DMS53 treated with DMSO at 0.1 percent for 48 hours (cell line): ENCODE data around the gene ASB10.

Source experiments
- DNase-seq: peaks from one replicate; lab custom pipeline; 2025; ENCODE audit not compliant: unreplicated experiment; lab: John Stamatoyannopoulos, UW

ASB10 gene, protein sequence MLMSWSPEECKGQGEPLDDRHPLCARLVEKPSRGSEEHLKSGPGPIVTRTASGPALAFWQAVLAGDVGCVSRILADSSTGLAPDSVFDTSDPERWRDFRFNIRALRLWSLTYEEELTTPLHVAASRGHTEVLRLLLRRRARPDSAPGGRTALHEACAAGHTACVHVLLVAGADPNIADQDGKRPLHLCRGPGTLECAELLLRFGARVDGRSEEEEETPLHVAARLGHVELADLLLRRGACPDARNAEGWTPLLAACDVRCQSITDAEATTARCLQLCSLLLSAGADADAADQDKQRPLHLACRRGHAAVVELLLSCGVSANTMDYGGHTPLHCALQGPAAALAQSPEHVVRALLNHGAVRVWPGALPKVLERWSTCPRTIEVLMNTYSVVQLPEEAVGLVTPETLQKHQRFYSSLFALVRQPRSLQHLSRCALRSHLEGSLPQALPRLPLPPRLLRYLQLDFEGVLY

DNA sequence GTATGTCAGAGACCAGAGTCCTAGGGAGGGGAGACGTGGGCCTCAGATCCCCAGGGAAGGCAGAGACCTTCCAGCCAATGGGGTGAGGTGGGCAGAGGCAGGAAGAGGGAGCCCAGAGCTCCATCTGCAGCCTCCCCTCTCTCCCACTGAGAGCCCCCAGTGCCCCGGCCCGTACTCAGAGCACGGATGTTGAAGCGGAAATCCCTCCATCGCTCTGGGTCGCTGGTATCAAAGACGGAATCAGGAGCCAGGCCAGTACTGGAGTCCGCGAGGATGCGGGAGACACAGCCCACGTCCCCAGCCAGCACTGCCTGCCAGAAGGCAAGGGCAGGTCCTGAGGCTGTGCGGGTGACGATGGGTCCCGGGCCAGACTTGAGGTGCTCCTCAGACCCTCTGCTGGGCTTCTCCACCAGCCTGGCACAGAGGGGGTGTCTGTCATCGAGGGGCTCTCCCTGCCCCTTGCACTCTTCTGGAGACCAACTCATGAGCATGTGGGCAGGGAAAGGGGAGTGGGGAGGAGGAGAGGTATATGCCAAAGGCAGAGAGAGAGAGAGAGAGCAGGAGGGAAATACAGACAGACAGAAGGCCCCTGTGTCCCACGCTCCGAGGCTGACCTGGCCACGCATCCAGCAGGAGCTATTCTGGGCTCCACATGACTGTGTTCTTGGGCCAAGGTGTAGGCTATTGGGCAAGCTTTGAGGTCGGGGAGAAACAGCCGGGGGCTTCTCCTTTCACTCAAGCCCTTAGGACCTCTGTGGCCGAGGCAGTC lies at the start of gene ASB10:
Gene ASB10 (minus strand): TSS at position 611 of the 769 bp plus-strand sequence. CDS start 120 bp downstream, at position 491.
- DNase-seq, result no peak

DNA sequence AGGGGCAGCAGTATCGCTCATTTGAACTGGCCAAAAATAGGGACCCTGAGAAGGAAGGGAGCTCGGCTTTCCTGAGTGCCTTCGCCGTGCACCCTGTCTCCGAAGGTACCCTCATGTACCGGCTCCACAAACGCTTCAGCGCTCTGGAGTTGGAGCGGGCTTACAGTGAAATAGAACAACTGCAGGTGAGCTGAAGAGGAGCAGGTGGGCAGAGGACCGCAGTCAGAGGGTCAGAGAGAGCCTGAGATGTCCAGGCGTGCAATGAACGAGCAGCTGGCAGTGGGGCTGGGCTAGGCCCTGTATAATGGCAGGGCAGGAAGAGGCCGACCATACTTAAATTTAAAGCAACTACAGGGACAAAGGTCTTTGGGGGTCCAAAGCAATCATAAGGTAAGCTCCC lies 49.4 kb upstream of the ASB10 start:
- DNase-seq, result no peak

DNA sequence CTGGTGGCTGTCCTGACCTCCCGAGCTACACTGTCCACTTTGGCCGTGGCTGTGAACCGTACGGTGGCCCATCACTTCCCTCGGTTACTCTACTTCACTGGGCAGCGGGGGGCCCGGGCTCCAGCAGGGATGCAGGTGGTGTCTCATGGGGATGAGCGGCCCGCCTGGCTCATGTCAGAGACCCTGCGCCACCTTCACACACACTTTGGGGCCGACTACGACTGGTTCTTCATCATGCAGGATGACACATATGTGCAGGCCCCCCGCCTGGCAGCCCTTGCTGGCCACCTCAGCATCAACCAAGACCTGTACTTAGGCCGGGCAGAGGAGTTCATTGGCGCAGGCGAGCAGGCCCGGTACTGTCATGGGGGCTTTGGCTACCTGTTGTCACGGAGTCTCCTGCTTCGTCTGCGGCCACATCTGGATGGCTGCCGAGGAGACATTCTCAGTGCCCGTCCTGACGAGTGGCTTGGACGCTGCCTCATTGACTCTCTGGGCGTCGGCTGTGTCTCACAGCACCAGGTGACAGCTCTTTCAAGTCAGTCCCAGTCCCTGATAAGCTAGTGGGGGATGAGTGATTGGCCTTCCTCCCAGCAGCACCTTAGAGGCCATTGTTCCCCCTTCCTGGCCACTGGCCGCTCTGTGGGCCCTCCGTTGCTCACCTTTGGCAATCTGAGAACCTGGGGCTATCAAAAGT lies 48.2 kb upstream of the ASB10 start:
- DNase-seq, result no peak

DNA sequence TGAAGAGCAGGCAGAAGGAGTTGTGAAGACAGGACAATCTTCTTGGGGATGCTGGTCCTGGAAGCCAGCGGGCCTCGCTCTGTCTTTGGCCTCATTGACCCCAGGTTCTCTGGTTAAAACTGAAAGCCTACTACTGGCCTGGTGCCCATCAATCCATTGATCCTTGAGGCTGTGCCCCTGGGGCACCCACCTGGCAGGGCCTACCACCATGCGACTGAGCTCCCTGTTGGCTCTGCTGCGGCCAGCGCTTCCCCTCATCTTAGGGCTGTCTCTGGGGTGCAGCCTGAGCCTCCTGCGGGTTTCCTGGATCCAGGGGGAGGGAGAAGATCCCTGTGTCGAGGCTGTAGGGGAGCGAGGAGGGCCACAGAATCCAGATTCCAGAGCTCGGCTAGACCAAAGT lies 46.8 kb upstream of the ASB10 start:
- DNase-seq, result no peak

DNA sequence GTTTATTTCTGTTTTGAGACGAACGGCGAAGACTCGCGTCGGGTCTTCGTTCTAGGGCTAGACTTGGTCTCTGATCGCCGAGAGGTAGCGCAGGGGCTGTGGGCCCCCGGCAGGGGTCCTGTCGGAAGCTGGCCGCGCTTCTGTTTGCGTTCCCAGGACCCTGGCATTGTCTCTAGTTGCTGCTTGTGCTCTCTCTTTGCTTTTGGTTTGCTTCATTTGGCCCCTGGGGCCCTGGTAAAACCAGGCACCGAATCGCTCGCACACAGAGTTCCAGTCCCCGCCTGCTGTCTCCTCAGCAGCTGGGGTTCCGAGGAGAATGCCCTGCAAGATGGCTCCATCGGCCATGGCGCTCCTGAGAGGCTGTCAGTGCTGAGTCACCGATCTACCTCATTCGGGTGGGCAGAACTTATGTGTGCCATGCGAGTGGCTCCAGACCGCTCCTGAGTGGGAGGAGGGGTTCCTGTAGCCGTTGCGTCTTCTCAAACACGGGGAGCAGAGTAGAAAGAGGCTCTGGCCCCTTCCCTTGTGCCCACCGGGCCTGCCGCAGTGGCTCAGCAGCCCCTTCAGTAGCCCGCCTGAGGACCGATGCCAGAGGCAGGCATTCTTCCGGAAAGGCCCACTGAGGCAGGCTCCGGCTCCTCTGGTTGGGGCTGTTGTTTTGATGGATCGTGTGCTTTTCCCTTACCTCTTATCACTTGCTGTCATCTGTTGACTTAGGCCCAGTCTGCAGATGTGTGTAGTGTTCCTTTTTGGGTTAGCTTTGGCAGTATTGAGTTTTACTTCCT lies 46.1 kb upstream of the ASB10 start:
- DNase-seq, result no peak

DNA sequence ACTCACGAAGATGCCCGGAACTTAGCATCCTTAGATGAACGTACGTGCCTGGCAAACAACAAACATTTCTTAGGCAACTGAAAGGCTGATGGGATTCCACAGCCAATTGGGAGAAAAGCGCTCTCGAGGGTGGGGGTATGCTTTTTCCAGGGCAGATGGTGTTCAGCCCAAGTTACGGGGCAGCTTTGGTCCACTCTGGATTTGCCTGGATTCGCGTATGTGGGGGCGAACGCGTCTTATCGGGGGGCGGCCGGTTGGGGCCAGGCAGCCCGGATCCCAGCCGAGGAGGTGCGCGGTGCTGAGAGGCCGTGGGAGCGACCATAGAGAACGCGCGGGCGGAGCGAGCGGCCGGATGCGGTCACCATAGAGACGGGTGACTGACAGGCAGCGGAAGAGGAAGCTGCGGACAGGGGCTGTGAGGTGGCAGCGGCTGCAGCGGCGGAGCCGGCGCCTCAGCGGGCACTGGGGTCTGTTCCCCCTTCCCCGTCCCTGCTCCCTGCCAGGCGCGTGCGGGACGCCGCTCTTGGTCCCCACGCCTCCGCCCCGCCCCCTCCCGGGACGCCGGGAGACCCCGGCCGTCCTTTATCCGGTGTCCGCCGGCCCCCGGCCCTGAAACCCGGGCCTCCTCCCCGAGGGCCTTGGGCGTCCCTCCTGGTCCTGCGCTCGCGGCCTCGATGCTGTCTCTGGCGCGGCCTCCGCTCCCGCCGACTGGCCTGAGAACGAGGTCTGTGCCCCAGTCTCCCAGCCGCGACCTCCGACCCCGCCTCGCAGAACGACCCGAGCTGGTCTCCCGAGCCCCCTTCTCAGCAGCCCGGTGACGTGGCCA lies 45.3 kb upstream of the ASB10 start, which contains the start of gene CHPF2:
Gene CHPF2 (plus strand): TSS at position 393 of the 826 bp plus-strand sequence. CDS start 1,529 bp downstream, outside the sequence.
- DNase-seq, result peak; percentile 84

DNA sequence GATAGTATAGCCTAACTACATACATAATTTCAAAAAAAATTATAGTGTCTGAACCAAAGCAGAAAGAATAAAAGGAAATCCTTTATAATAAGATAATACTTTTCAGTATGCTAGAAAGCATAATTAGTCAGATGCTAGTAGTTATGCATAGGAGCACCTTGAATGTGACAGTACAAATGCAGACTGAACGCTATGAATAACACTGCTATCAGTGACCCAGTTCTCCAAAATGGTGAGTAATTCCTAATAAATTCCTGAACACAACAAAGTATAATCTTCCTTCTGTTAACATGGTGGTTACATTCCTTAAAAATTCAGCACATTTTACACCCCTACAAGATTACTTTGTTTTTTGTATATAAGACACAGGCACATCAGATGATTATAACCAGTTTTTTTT lies 44.0 kb upstream of the ASB10 start:
- DNase-seq, result no peak

DNA sequence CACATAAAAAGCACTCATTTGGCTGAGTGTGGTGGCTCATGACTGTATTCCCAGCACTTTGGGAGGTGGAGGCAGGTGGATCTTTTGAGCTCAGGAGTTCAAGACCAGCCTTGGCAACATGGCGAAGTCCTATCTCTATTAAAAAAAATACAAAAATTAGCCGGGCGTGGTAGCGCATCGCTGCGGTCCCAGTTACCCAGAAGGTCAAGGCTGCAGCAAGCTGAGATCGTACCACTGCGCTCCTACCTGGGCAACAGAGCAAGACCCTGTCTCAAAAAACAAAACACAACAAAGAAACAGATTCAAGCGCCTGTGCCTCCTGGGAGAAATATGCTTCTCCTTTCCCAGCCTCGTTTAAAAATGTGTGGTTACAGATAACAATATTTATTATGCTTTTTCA lies 42.2 kb upstream of the ASB10 start:
- no peak for DNase-seq

DNA sequence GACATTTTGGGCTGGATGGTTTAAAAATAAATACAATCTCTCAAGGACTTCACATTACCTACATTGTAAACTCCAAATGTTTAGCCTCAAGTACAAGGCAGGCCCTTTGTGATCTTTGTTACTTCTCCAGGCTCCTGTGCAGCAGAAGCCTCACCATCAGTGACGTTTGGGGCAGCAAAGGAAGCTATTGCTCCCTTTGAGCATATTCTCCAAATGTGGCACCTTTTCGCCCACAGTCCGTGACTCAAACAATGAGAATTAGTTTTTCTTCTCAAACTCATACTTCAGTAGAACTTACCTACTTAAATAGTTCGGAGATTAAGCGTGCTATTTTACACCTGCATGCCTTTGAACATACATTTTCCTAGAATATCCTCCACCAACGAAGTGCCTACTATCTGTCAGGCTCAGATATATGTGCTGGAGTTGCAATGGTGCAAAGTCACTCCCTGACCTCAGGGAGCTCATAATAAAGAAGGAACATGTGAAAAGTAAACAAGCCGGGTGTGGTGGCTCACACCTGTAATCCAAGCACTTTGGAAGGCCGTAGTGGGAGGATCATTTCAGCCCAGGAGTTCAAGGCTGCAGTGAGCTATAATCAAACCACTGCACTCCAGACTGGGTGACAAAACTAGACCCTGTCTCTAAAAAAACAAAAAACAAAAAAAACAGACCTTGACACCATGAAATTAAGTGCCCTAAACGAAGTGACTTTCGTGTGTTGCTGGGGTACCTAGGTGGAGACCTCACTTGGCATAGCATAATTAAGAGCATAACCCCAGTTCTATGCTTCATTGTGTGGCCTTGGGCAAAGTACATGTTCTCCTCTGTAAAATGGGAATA lies 41.2 kb upstream of the ASB10 start:
- no peak for DNase-seq

DNA sequence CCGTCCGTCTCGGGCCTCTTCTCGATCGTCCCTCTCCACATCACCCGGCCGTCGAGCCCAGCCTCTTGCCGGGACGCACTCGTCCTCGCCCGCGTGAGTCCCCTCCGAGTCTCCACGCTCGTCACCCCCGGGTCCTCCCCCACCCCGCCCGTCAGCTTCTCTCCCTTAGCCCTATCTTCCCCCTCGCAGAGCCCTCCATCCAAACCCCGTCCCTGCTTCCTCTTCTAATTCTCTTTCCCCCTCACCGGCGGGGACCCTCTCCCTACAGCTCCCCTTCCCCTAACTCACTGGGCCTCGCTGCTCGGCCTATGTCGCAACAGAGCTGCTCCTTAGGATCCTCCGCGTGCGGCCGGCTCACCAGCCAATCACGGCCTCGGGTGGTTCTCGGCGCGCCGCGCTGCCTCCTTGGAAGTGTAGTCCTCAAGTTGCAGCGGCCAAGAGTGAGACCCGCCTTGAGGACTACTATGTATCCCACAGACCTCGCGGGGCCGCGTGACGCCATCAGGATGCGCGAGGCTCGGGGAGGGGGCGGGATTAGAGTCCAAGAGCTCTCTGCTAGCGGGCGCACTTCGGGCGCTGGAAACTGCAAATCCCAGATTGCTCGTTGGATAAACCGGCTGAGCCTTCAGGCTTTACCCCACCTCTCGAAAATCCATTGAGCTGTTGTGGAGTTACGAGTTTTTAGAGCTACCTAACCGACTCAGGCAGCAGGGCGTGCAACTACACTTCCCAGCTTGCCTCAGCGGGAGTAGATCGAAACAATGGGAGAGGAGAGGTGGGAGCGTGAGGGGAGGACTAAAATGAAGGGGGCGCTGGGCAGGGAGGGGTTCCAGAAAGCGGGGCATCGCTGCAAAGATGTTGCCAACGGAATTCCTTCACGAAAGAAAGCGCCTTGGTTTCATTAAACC lies 40.1 kb upstream of the ASB10 start, which contains the start of gene ABCF2:
Gene ABCF2 (minus strand): TSS at position 331 of the 908 bp plus-strand sequence. CDS start 747 bp downstream, outside the sequence.
- peak; percentile 97 for DNase-seq

DNA sequence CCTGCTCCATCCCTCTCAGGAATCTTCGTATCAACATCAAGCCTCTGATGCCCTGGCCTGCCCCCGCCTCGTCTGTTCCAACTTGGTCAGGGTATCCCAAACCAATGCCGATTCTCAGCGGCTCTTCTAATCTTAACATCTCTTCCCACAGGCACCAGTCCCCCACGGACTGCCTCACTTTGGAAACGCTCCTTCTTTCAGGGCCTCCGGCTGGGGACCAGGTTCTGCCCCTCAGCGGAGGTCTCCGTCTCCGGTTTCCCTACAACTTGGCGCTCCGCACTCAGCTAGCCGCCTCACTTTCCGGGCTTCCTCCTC lies 39.5 kb upstream of the ASB10 start:
- DNase-seq, result no peak

DNA sequence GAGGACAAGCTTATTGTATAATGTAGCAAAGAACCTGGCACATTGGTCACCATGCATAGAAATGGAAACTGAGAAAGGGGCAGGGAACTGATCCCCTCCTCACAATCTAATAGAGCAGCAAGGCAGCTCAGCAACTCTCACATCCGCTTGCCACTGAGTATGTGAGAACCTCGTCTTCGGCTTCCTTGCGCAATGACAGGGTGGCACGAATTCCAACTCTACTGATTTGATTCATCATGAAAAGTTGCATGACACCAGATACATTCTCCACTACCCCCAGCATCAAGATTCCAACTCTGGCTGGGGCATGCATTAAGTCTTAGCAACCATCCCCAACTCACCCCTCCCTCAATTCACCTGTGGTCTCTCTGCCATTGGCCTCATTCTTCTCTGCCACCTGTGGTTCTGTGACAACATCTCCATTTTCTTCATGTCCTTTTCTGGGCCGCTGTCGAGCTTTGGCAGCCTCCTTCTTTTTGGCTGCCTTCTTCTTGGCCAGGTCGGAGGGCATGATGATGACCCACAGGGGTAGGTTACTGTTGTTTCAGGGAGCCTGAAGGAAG lies 39.0 kb upstream of the ASB10 start:
- DNase-seq, result no peak

DNA sequence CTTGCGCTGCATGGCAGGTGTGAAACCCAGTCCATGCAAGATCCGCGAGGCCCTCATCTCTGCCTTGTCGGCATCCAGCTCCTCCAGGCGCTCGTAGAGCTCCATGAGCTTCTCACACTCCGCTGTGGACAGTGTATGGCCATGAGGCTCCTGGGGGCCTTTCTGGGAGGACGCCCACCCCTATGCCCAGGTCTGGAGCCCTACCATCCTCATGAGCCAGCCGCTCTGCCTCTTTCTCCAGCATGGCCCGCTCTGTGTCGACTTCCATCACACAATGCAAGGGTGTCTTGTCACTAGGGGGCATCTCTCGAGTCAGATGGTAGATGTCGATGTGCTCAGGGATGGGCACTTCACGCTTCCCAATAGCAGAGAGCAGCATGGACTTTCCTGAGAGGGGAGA lies 36.7 kb upstream of the ASB10 start:
- DNase-seq, result no peak

DNA sequence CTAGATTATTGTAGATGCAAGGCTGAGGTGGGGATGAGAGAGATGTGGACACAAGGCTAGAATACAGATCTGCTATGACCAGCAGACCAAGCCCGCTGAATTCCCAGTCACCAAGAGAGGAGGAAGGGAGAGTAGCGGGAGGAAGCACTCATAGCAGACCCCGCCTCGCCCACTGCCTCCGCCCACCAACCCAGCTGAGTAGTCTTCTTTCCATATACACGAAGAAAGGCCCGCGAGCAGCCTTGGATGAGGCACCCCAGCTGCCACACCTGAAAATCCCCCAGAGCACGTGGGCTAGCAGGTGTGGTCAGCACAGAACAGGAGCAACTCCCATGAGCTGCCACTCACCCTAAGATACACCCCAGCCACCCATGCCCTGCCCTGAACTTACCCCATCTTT lies 31.1 kb upstream of the ASB10 start:
- DNase-seq, result no peak

DNA sequence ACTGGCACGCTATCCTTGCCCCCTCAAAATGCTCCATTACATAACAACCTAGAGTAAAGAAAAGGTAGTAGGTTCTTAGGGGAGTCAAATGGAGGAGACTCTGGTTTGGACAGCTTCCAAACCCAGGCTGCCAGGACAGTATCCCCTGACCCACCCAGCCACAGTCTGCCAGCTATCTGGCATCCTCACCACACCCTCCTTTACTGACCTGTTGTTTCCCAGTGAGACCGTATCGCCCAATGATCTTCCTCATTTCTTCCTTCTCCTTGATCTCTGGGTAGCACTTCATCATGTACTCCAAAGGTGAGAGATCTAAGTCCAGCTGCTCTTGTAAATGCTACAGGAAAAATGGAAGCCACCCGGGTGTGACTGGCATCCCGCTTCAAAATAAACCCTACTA lies 28.3 kb upstream of the ASB10 start:
- no peak for DNase-seq

DNA sequence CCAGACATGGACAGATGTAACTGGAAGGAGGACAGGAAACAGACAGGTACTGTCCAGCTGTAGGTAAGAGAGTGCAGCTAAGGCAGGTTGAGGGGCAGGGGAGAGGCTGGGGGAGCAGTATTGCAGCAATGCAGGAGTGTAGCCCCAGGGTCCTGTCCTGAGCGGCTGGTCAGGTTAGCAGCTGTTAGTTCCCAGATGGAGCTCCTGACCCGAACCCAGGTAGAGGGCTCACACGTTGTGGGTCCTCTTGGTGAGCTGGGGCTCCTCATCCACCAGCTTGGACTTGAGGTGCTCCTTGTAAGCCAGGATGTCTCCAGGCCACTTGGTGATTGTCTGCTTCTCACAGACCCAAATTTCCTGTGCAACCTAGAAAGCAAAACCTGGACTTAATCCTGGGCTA lies 26.8 kb upstream of the ASB10 start:
- DNase-seq, result no peak

DNA sequence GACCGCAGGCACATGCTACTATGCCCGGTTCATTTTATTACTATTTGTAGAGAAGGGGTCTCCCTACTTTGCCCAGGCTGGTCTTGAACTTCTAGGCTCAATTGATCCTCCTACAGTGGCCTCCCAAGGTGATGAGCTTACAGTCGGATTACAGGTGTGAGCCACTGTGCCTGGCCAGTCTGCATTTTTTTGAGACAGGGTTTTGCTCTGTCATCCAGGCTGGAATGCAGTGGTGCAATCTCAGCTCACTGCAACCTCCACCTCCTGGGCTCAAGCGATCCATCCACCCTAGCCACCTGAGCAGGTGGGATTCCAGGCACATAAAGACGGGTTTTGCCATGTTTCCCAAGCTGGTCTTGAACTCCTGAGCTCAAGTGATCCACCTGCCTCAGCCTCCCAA lies 25.6 kb upstream of the ASB10 start:
- DNase-seq, result no peak
